K562 (cell line): ENCODE results near the gene TAF12. TPM values are rescaled to one million over a fixed set of nuclear protein-coding genes. Genes with fewer than 3 reads are reported as not detected.

Experiments used
- ATAC-seq: fragments of 200-7000 bp; cut with Tn5 transposase; 3 replicates; pipeline ENCODE4 v1.9.1; 2020; ENCODE audit warnings: moderate library complexity
- BruUV-seq: library from RNA; stranded (reverse); fragments of 400-500 nt; replicated peaks from 2 replicates; lab custom pipeline; 2021; lab: Mats Ljungman, UMichigan
- CTCF ChIA-PET: fragments of 300-600 bp; formaldehyde crosslinking; extraction: SDS; loops from one replicate; lab custom pipeline; 2021; ENCODE audit warnings: low intra/inter-chr PET ratio; lab: Yijun Ruan, JAX
- POLR2A ChIA-PET: fragments of 300-600, 350-650 bp; sonication (Branson Sonifier 250); formaldehyde crosslinking; extraction: SDS; loops from one replicate; lab custom pipeline; 2021; ENCODE audit warnings: antibody characterized with exemption, inconsistent platforms; lab: Yijun Ruan, JAX
- DNase-seq, 4 experiments: peaks; one replicate each; pipeline versions ENCODE4 v3.0.0 to v3.0.0-alpha.2; 2011 to 2018; ENCODE audit warnings: low spot score in 3 of 4, mixed read lengths in 3 of 4; ENCODE audit errors: extremely low read depth in 1 of 4
- FAIRE-seq: peaks from 2 replicates; lab custom pipeline; 2011; peaks lifted over from hg19 to GRCh38; lab: Jason Lieb, UNC
- H2AFZ ChIP-seq: 2 replicates; pipeline ENCODE4 v1.6.0; 2011; ENCODE audit warnings: low read depth, low read length, control low read depth, inconsistent platforms
- H3K27ac ChIP-seq: fragments of 200-600 bp; 3 replicates; pipeline ENCODE4 v1.8.0; 2011; ENCODE audit warnings: low read depth, mild to moderate bottlenecking, control low read depth, inconsistent platforms, low read length, moderate library complexity, mixed read lengths; ENCODE audit errors: extremely low read depth
- H3K27me3 ChIP-seq, 2 experiments: fragments of 300-600 bp in 1 of 2; 2 replicates in 1 of 2; 3 replicates in 1 of 2; pipeline versions ENCODE4 v1.6.0 to v1.8.0; 2011; ENCODE audit warnings: inconsistent platforms in 2 of 2, low read length in 2 of 2, mild to moderate bottlenecking in 1 of 2, mixed read lengths in 1 of 2, moderate library complexity in 1 of 2; ENCODE audit not compliant: control insufficient read depth in 2 of 2, insufficient read depth in 2 of 2
- H3K36me3 ChIP-seq: fragments of 300-600 bp; 3 replicates; pipeline ENCODE4 v1.8.0; 2011; ENCODE audit warnings: mild to moderate bottlenecking, low read length, inconsistent platforms; ENCODE audit not compliant: control insufficient read depth, insufficient read depth
- H3K4me1 ChIP-seq, 2 experiments: fragments of 200-600 bp in 1 of 2; replicated peaks in 1 of 2; 2 replicates in 1 of 2; 3 replicates in 1 of 2; pipeline versions ENCODE4 v1.5.1 to v1.8.0; 2011; ENCODE audit warnings: inconsistent platforms in 2 of 2, low read length in 2 of 2, mild to moderate bottlenecking in 1 of 2, mixed read lengths in 1 of 2, moderate library complexity in 1 of 2; ENCODE audit not compliant: control insufficient read depth in 2 of 2, insufficient read depth in 2 of 2
- H3K4me2 ChIP-seq: 2 replicates; pipeline ENCODE4 v1.6.1; 2011; ENCODE audit warnings: low read length, control low read depth, inconsistent platforms, mixed read lengths; ENCODE audit not compliant: insufficient read depth
- H3K4me3 ChIP-seq: fragments of 200-600 bp; sonication (generic), shearing (Covaris generic); 2 replicates; pipeline ENCODE4 v1.5.1; 2016; ENCODE audit warnings: control low read depth, inconsistent platforms
- H3K79me2 ChIP-seq: fragments of 200-600 bp; 3 replicates; pipeline ENCODE4 v1.8.0; 2011; ENCODE audit warnings: low read length, inconsistent platforms; ENCODE audit not compliant: control insufficient read depth, insufficient read depth
- H3K9ac ChIP-seq, 2 experiments: 2 replicates each; pipeline versions ENCODE4 v1.6.0 to v1.6.1; 2011; ENCODE audit warnings: low read depth in 2 of 2, low read length in 2 of 2, control low read depth in 1 of 2, inconsistent platforms in 1 of 2, mild to moderate bottlenecking in 1 of 2, mixed read lengths in 1 of 2; ENCODE audit not compliant: insufficient read depth in 1 of 2
- H3K9me1 ChIP-seq: one replicate; pipeline ENCODE4 v1.6.0; 2011; ENCODE audit warnings: inconsistent platforms, mild to moderate bottlenecking, low read length, moderate library complexity; ENCODE audit not compliant: control insufficient read depth, insufficient read depth
- H3K9me3 ChIP-seq: replicated peaks from 2 replicates; pipeline ENCODE4 v1.5.1; 2011; ENCODE audit warnings: low read depth, low read length, inconsistent platforms; ENCODE audit not compliant: control insufficient read depth, insufficient read depth
- H4K20me1 ChIP-seq: replicated peaks from 2 replicates; pipeline ENCODE4 v1.6.1; 2011; ENCODE audit warnings: low read length, inconsistent platforms, mixed read lengths; ENCODE audit not compliant: control insufficient read depth, insufficient read depth
- BRCA1 ChIP-seq, 2 experiments: fragments of 450-650 bp in 1 of 2; sonication (generic) in 1 of 2; formaldehyde crosslinking in 1 of 2; IDR thresholded peaks; 2 replicates each; pipeline versions ENCODE4 v1.5.0 to v1.6.1; 2017 to 2020; ENCODE audit warnings: mild to moderate bottlenecking in 1 of 2, missing genetic modification reagents in 1 of 2
- FOXP4 ChIP-seq: sonication (generic); formaldehyde crosslinking; IDR thresholded peaks from 2 replicates; pipeline ENCODE4 v1.8.0; 2022; ENCODE audit warnings: mild to moderate bottlenecking, missing genetic modification reagents, borderline replicate concordance
- MEF2D ChIP-seq: conservative IDR thresholded peaks from 2 replicates; pipeline ENCODE4 v1.6.1; 2016; ENCODE audit warnings: low read depth, missing genetic modification characterization, missing compliant biosample characterization
- NELFE ChIP-seq: IDR thresholded peaks from 2 replicates; pipeline ENCODE4 v1.6.1; 2011; ENCODE audit warnings: mild to moderate bottlenecking; ENCODE audit not compliant: insufficient read depth, insufficient read length
- NFYB ChIP-seq: IDR thresholded peaks from 2 replicates; pipeline ENCODE4 v1.6.1; 2011; ENCODE audit warnings: mild to moderate bottlenecking, moderate library complexity; ENCODE audit not compliant: insufficient read length; ENCODE audit errors: extremely low read depth
- PHF20 ChIP-seq: fragments of 450-650 bp; IDR thresholded peaks from 2 replicates; pipeline ENCODE4 v1.6.1; 2018; ENCODE audit not compliant: partially characterized antibody
- ZBTB26 ChIP-seq: fragments of 450-650 bp; formaldehyde crosslinking; IDR thresholded peaks from 2 replicates; pipeline ENCODE4 v1.4.0; 2022; ENCODE audit warnings: missing genetic modification characterization
- ZNF224 ChIP-seq: sonication (generic); formaldehyde crosslinking; IDR thresholded peaks from 2 replicates; pipeline ENCODE4 v1.8.0; 2022; ENCODE audit warnings: mild to moderate bottlenecking, missing genetic modification reagents
- WGBS: fragments of 100-300 bp; shearing (Covaris generic); methylation state at CpG from one replicate; pipeline ENCODE4 v1.1.6; 2016; ENCODE audit warnings: low coverage, mixed read lengths; ENCODE audit not compliant: insufficient coverage; ENCODE audit errors: missing lambda C conversion rate; 5-methylcytosine and 5-hydroxymethylcytosine counted together
- in situ Hi-C: fragments of 300-500 bp; cut with MboI; formaldehyde crosslinking; loops from 4 replicates; pipeline ENCODE4 v1.15.0; 2018; ENCODE audit warnings: inconsistent platforms, mixed read lengths
- intact Hi-C: fragments of 100-400 bp; cut with micrococcal nuclease; formaldehyde crosslinking; loops from 2 replicates; pipeline ENCODE4 v1.14.2; 2022
- polyA plus RNA-seq, 8 experiments: library from polyadenylated mRNA; depleted of rRNA in 4 of 8; stranded (reverse) in 5 of 8; unstranded in 3 of 8; fragments of >200 nt; fragmentation: Nextera tagmentation in 2 of 8; fragmentation: Illumina TruSeq in 1 of 8; extraction: Ambion mirVana in 2 of 8; extraction: Trizol in 1 of 8; gene quantifications; 2 replicates each; pipeline versions ENCODE4 v1.2.1 to v1.2.3, GENCODE V29; 2011 to 2014; ENCODE audit warnings: inconsistent platforms in 1 of 8, missing spikeins in 1 of 8
- total RNA-seq, 7 experiments: library from RNA; depleted of rRNA in 6 of 7; stranded (reverse); fragments of >200 nt in 6 of 7; fragmentation: Illumina TruSeq in 2 of 7; extraction: Trizol in 2 of 7; gene quantifications; 2 replicates each; pipeline versions ENCODE4 v1.2.1 to v1.2.3, GENCODE V29; 2011 to 2021; ENCODE audit warnings: low replicate concordance in 1 of 7

TAF12 gene
- total and polyA plus RNA-seq, 9 of the 15 experiments (the other 6 are each of a cell fraction or from before 2014, with no cell fraction given): 31.6 to 89.0 (median 50.5) TPM

DNA sequence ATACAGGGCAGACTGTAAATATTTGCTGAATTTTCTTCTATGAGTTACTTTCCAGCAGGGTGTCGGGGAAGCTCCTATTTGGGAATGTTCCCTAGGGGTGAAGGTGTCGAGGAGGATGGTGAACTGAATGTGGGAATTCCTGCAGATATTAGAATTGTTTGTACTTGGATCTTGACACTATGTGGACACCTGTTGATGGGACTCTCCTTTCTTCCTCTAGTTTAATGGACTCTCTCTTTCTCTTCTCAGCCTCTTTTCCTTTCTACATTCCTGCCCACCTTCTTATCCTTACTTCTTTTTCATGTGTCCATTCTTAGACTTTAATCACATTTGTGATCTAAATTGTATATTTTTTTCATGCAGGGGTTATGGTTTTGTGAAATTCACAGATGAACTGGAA, 75.9 kb downstream of the TAF12 start:
- intact Hi-C loops (no loop called here), in situ Hi-C loops (no loop called here)
- no peak overlapping the region for H3K4me2 ChIP-seq
- no peaks in the 10 kb centered on the region for H3K27me3 ChIP-seq
- no peaks in the 10 kb centered on the region for H3K9me3 ChIP-seq
- H3K36me3 ChIP-seq: peaks cover 71% of the 10 kb centered on the region; the same call in 2 of the 3 replicates
- 89% methylated on average over 2 of the region's 2 CpGs for WGBS
- H3K4me1 ChIP-seq: no peaks in the 10 kb centered on the region
- no peak for TF ChIP-seq NELFE
- no peak for TF ChIP-seq FOXP4 (CRISPR knock-in tag)
- TF ChIP-seq PHF20: no peak
- TF ChIP-seq ZNF224 (CRISPR knock-in tag): no peak
- no peak for TF ChIP-seq BRCA1 (IDR thresholded peaks at IDR 0.05)
- no peak for TF ChIP-seq BRCA1 (CRISPR knock-in tag; IDR thresholded peaks at IDR 0.05)
- TF ChIP-seq ZBTB26: no peak
- no peak for TF ChIP-seq MEF2D
- no peak for TF ChIP-seq NFYB
- H3K4me3 ChIP-seq: no peak overlapping the region
- H4K20me1 ChIP-seq: no peaks in the 10 kb centered on the region
- no peaks in the 10 kb centered on the region for H3K79me2 ChIP-seq
- H3K27ac ChIP-seq: no peak overlapping the region
- BruUV-seq: no TSS peak
- no peaks in the 10 kb centered on the region for H3K9me1 ChIP-seq
- H3K9ac ChIP-seq: no peak overlapping the region
- ATAC-seq: no peak
- FAIRE-seq: no peak
- no peak for DNase-seq
- no peak overlapping the region for H2AFZ ChIP-seq
- CTCF ChIA-PET: no interaction called here
- POLR2A ChIA-PET: interaction anchor here (0.6 to 11.0 kb wide), 6 partner anchors 12 to 1010 kb away, joined by 3 to 157 read pairs (median 4); partner anchors contain the start of genes RNU11 and TRNAU1AP
